ENCODE results near the gene MAPKAP1.

GRCh38 chr9:125409217-125409636 lies 297.8 kb downstream of the MAPKAP1 start:
- TF ChIP-seq CTCF (IDR thresholded peaks at IDR 0.05) (no peak), ZFX (IDR thresholded peaks at IDR 0.05; ENCODE audit: borderline replicate concordance) (no peak)

All from 22Rv1 (cell line).